ENCODE measurements around the gene C1orf115. TPM values are rescaled to one million over a fixed set of nuclear protein-coding genes. Genes with fewer than 3 reads are reported as not detected.
"Not testable (repeated sequence)": the region's sequence is repeated elsewhere in the genome, so short reads cannot be mapped to it uniquely, and the experiment has no call there.

The C1orf115 gene
- total and polyA plus RNA-seq, 2 of the 4 experiments (the other 2 are of a cell fraction): 0.07 to 0.18 TPM

DNA sequence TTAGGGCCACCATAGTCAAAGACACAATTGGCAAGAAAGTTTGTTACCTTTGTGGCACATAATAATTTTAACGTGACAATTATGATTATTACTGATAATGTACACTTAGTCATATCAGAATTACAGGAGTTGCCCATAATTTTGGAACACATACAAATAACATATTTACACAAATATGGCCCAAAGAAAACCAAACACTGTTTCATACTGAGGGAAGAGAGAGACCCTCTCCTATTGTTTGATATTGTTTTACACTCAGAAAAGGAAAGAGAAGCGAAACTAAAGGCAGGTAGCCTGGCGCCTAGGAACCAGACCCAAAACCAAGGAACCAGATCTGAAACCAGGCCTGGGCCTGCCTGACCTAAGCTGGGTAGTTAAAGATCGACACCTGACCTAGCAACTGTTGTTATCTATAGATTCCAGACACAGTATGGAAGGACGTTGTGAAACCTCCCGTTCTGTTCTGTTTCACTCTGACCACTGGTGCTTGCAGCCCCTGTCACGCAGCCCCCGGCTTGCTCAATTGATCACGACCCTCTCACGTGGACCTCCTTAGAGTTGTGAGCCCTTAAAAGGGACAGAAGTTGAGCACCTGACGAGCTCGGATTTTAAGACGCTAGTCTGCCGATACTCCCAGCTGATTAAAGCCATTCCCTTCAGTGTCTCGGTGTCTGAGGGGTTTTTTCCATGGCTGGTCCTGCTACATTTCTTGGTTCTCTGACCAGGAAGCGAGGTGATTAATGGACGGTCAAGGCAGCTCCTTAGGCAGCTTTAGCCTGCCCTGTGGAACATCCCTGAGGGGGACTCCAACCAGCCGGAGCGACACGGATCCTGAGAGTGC is 27.9 kb downstream of the C1orf115 start (continued):
- TF ChIP-seq MXI1 (IDR thresholded peaks at IDR 0.05; ENCODE audit: borderline replicate concordance, low read depth, low read length): no peak

DNA sequence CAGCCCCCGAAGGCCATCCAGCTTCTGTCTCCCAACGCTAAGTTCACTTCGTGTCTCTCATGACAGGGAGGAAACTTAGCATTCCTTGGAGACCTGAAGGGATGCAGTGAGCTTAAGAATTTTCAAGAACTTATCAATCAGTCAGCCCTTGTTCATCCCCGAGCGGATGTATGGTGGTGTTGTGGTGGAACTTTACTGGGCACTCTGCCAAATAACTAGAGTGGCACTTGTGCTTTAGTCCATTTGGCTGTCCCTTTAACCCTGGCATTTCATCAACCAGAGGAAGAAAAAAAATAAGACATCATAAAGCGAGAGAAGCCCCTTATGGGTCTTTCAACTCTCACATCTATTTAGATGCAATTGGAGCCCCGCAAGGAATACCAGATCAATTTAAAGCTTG is 31.1 kb downstream of the C1orf115 start:
- H3K23ac ChIP-seq (ENCODE audit: low read depth, low read length); H4K20me1 ChIP-seq (ENCODE audit: insufficient read depth, low read length); H3K4ac ChIP-seq (ENCODE audit: low read depth, low read length); BruUV-seq (replicated peaks); H3K4me3 ChIP-seq (ENCODE audit: insufficient read depth, low read depth, low read length); intact Hi-C loops (cut with micrococcal nuclease); H3K9me1 ChIP-seq (ENCODE audit: insufficient read depth, low read length); H3K36me3 ChIP-seq (ENCODE audit: control insufficient read depth, insufficient read depth, low read length); H2AK5ac ChIP-seq (ENCODE audit: low read depth, low read length); H2BK20ac ChIP-seq (ENCODE audit: low read depth, low read length); H3K18ac ChIP-seq (ENCODE audit: low read depth, low read length); H3K14ac ChIP-seq (replicated peaks; ENCODE audit: low read depth, low read length); H4K91ac ChIP-seq (ENCODE audit: insufficient read depth, low read depth, low read length); H2BK5ac ChIP-seq (ENCODE audit: low read depth, low read length, poor library complexity, severe bottlenecking); POLR2A ChIA-PET (ENCODE audit: unreplicated experiment); H2AK9ac ChIP-seq (replicated peaks; ENCODE audit: low read depth, low read length, poor library complexity); H2BK15ac ChIP-seq (ENCODE audit: low read depth, low read length); H3K56ac ChIP-seq (ENCODE audit: extremely low read depth, insufficient read depth, low read length); H3K9ac ChIP-seq (ENCODE audit: low read depth, low read length); H3K27ac ChIP-seq (ENCODE audit: insufficient read depth, low read length); H3K79me1 ChIP-seq (ENCODE audit: low read depth in 1 of 2, low read length in 2 of 2); H3K27me3 ChIP-seq (ENCODE audit: control insufficient read depth, insufficient read depth, low read length); H2BK120ac ChIP-seq (ENCODE audit: low read depth, low read length); ATAC-seq (ENCODE audit: low read depth); H3K4me2 ChIP-seq (ENCODE audit: low read depth, low read length); dilution Hi-C loops (cut with HindIII; ENCODE audit: low sequenced_read_pairs, unreplicated experiment); H3K4me1 ChIP-seq (ENCODE audit: control insufficient read depth, insufficient read depth, low read length); in situ Hi-C loops (cut with MboI; ENCODE audit: low sequenced_read_pairs); H4K8ac ChIP-seq (ENCODE audit: low read depth in 2 of 2, low read length in 2 of 2); DNase-seq; H4K5ac ChIP-seq (ENCODE audit: low read depth, low read length); H2AFZ ChIP-seq (replicated peaks; ENCODE audit: low read length, poor library complexity); H3K9me3 ChIP-seq (ENCODE audit: control insufficient read depth, insufficient read depth, low read length): not testable (repeated sequence)
- WGBS, 2 experiments (ENCODE audit: extremely low coverage in 2 of 2, insufficient read length in 1 of 2): no CpG with 5 or more reads among the region's 7 CpGs
- CTCF ChIA-PET: interaction anchor here (3.4 kb wide), 1 partner anchor 12 kb away, joined by 11 read pairs; no protein-coding TSS in a partner anchor
